ENCODE data around the gene BLNK. TPM values are rescaled to one million over a fixed set of nuclear protein-coding genes. Genes with fewer than 3 reads are reported as not detected.

BLNK gene
- total and polyA plus RNA-seq, 2 of the 13 experiments (the other 11 are each of a cell fraction or from before 2014, with no cell fraction given), result not detected

DNA sequence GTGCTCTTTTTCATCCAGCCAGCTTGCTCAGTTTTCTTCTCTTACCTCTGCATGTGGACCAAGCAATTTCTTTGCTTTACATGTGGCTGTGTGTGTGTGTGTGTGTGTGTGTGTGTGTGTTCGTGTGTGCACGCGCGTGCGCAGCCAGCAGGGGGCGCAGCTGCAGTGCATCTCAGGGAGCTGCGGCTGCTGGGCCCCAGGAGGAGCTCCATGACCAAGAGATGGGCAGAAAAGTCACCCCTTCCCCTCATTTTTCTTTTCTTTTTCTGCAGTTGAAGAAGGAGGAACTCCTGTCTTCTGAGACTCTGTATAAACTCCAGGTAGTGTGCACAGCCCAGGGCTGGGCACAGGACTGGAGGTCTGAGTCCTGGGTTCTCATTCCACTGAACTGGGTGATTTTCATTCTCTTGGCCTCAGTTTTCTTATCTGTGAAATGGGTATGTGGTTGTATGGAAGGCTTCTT, 41.8 kb downstream of the BLNK start (continued):
- TF ChIP-seq, protein P1, sequence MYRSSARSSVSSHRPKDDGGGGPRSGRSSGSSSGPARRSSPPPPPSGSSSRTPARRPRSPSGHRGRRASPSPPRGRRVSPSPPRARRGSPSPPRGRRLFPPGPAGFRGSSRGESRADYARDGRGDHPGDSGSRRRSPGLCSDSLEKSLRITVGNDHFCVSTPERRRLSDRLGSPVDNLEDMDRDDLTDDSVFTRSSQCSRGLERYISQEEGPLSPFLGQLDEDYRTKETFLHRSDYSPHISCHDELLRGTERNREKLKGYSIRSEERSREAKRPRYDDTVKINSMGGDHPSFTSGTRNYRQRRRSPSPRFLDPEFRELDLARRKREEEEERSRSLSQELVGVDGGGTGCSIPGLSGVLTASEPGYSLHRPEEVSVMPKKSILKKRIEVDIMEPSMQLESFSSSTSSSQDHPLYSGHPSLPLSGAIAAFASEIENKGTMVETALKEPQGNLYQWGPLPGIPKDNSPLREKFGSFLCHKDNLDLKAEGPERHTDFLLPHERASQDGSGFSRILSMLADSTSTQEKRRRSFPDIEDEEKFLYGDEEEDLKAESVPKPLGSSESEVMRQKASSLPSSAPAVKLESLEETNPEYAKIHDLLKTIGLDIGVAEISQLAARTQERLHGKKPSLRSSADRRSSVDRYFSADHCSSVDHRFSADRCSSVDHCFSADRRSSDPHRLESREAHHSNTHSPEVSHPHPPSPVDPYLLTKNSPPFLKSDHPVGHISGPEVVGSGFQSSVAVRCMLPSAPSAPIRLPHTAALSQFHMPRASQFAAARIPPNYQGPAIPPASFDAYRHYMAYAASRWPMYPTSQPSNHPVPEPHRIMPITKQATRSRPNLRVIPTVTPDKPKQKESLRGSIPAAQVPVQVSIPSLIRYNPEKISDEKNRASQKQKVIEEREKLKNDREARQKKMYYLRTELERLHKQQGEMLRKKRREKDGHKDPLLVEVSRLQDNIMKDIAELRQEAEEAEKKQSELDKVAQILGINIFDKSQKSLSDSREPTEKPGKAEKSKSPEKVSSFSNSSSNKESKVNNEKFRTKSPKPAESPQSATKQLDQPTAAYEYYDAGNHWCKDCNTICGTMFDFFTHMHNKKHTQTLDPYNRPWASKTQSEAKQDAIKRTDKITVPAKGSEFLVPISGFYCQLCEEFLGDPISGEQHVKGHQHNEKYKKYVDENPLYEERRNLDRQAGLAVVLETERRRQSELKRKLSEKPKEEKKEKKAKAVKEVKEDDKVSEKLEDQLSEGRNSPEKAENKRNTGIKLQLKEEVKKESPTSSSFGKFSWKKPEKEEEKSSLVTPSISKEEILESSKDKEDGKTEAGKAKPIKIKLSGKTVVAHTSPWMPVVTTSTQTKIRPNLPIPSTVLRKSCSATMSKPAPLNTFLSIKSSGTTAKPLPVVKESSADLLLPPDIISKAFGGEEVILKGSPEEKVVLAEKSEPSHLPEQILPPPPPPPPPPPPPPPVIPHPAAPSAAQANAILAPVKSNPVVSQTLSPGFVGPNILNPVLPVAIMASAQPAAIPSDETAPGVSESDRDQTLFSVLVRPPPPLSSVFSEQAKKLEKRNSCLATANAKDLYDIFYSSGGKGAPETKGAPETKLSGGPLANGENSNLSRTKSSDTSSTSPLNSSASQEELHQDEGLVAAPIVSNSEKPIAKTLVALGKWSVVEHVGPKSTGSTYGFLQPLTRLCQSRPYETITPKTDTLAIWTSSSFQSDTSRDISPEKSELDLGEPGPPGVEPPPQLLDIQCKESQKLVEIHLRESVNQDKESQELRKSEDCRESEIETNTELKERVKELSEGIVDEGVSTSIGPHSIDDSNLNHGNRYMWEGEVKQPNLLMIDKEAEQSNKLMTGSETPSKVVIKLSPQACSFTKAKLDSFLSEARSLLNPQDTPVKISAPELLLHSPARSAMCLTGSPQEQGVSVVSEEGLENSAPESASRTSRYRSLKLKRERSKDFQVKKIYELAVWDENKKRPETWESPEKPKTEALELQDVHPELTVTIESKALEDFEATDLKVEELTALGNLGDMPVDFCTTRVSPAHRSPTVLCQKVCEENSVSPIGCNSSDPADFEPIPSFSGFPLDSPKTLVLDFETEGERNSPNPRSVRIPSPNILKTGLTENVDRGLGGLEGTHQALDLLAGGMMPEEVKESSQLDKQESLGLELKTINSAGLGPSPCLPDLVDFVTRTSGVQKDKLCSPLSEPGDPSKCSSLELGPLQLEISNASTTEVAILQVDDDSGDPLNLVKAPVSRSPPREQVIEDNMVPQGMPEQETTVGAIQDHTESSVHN (CRISPR knock-in tag; IDR thresholded peaks at IDR 0.05), result no peak
- TF ChIP-seq ZIK1 (CRISPR knock-in tag; IDR thresholded peaks at IDR 0.05; ENCODE audit: borderline replicate concordance, low read depth) (no peak), ZFAT (CRISPR knock-in tag; conservative IDR thresholded peaks at IDR 0.05) (no peak), NBN (conservative IDR thresholded peaks at IDR 0.05) (no peak), MZF1 (CRISPR knock-in tag; IDR thresholded peaks at IDR 0.05; ENCODE audit: borderline replicate concordance) (no peak), NFYC (CRISPR knock-in tag; IDR thresholded peaks at IDR 0.05) (no peak), GPN1 (CRISPR knock-in tag; IDR thresholded peaks at IDR 0.05; ENCODE audit: borderline replicate concordance) (no peak), ZNF543 (CRISPR knock-in tag; IDR thresholded peaks at IDR 0.05) (no peak), ATF7-NPFF (CRISPR knock-in tag; IDR thresholded peaks at IDR 0.05; ENCODE audit: low read depth) (no peak), ZNF510 (CRISPR knock-in tag; IDR thresholded peaks at IDR 0.05; ENCODE audit: low read depth) (no peak), KDM4B (CRISPR knock-in tag; IDR thresholded peaks at IDR 0.05) (no peak), PITX1 (CRISPR knock-in tag; IDR thresholded peaks at IDR 0.05) (peak; percentile 53; the same call in 1 of the 2 replicates), ZNF556 (CRISPR knock-in tag; IDR thresholded peaks at IDR 0.05; ENCODE audit: borderline replicate concordance) (peak; percentile 70; the same call in 1 of the 2 replicates), ZNF737 (CRISPR knock-in tag; IDR thresholded peaks at IDR 0.05; ENCODE audit: borderline replicate concordance) (no peak), ZFP41 (CRISPR knock-in tag; IDR thresholded peaks at IDR 0.05; ENCODE audit: borderline replicate concordance) (no peak), NCOA5 (CRISPR knock-in tag; IDR thresholded peaks at IDR 0.05) (no peak), NFE2 (CRISPR knock-in tag; IDR thresholded peaks at IDR 0.05) (no peak), MAFG (CRISPR knock-in tag; IDR thresholded peaks at IDR 0.05) (no peak)
- TF ChIP-seq, protein P2, sequence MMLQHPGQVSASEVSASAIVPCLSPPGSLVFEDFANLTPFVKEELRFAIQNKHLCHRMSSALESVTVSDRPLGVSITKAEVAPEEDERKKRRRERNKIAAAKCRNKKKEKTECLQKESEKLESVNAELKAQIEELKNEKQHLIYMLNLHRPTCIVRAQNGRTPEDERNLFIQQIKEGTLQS (CRISPR knock-in tag; IDR thresholded peaks at IDR 0.05), result no peak
- TF ChIP-seq, protein P3, sequence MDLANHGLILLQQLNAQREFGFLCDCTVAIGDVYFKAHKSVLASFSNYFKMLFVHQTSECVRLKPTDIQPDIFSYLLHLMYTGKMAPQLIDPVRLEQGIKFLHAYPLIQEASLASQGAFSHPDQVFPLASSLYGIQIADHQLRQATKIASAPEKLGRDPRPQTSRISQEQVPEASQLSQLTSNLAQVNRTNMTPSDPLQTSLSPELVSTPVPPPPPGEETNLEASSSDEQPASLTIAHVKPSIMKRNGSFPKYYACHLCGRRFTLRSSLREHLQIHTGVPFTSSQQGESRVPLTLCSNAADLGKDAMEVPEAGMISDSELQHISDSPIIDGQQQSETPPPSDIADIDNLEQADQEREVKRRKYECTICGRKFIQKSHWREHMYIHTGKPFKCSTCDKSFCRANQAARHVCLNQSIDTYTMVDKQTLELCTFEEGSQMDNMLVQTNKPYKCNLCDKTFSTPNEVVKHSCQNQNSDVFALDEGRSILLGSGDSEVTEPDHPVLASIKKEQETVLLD (CRISPR knock-in tag; IDR thresholded peaks at IDR 0.05; ENCODE audit: low read depth), result no peak
- TF ChIP-seq, protein P4, sequence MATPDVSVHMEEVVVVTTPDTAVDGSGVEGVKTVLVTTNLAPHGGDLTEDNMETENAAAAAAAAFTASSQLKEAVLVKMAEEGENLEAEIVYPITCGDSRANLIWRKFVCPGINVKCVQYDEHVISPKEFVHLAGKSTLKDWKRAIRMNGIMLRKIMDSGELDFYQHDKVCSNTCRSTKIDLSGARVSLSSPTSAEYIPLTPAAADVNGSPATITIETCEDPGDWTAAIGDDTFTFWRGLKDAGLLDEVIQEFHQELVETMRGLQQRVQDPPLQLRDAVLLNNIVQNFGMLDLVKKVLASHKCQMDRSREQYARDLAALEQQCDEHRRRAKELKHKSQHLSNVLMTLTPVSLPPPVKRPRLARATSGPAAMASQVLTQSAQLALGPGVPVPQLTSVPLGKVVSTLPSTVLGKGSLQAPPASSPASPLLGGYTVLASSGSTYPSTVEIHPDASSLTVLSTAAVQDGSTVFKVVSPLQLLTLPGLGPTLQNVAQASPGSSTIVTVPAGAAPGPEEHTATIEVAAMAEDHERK (CRISPR knock-in tag; IDR thresholded peaks at IDR 0.05; ENCODE audit: low read depth), result no peak
